Ovary (tissue), 3 donors: Measurements from ENCODE around the gene ZBED2.

Experiments
- CTCF ChIP-seq, 3 donors: fragments of 450-650 bp in 2 of 3; fragments of 200-600 bp in 1 of 3; IDR thresholded peaks; one replicate each; pipeline versions ENCODE4 v1.5.1 to v1.8.0; 2016 to 2022; ENCODE audit warnings: antibody characterized with exemption in 3 of 3, mild to moderate bottlenecking in 1 of 3
- EP300 ChIP-seq: sonication (generic); formaldehyde crosslinking; IDR thresholded peaks from one replicate; pipeline ENCODE4 v1.6.1; 2017; ENCODE audit warnings: antibody characterized with exemption
- POLR2A ChIP-seq: fragments of 450-650 bp; IDR thresholded peaks from one replicate; pipeline ENCODE4 v1.6.1; 2017; ENCODE audit warnings: antibody characterized with exemption, mild to moderate bottlenecking, moderate library complexity
- donor health status: DM: no; HTN: no; CAD: no.

- TF ChIP-seq CTCF (IDR thresholded peaks at IDR 0.05) (no peak), POLR2A (no peak), EP300 (no peak)
Observed at GRCh38 chr3:111593666-111594065, 1.5 kb downstream of the ZBED2 start.
